HG02973 (cell line): ENCODE measurements around the gene MYBPC3.

ENCODE experiments used
- ATAC-seq: cut with Tn5 transposase; IDR thresholded peaks from one replicate; pipeline ENCODE4 v1.9.1; 2021; ENCODE audit warnings: moderate library complexity; ENCODE audit not compliant: unreplicated experiment

The MYBPC3 gene

GRCh38 chr11:47359162-47359561, 6.7 kb upstream of the MYBPC3 start:
- ATAC-seq: no peak

DNA sequence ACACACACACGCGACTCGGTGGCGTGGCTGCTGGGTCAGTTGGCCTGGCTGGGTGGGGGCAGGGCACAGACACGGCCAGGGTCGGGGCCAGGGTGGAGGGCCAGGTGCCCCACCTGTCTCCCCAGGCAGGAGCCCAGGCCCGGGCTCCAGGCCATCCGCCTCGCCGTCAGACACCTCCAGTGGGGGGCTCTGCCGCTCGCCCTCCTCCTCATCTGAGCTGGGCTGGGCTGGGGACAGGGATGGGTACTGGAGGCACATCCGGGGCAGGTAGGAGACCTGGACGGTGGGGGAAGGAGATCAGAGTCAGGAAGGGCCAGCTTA, 6.2 kb upstream of the MYBPC3 start:
- ATAC-seq: no peak

GRCh38 chr11:47357985-47358730, 5.7 kb upstream of the MYBPC3 start:
- ATAC-seq: no peak

DNA sequence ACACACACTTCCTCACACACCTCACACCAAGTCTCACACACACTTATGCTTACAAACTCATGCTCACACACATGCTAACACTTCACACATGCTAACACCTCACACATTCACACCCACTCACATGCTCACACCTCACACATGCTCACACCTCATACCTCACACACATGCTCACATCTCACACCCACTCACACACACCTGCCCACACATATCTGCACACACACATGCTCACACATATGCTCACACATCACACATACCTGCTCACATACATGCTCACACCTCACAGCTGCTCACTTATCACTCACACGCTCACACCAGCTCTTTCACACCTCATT, 4.5 kb upstream of the MYBPC3 start:
- no peak for ATAC-seq

- ATAC-seq: no peak
Measured at GRCh38 chr11:47356129-47356997, 3.9 kb upstream of the MYBPC3 start.

DNA sequence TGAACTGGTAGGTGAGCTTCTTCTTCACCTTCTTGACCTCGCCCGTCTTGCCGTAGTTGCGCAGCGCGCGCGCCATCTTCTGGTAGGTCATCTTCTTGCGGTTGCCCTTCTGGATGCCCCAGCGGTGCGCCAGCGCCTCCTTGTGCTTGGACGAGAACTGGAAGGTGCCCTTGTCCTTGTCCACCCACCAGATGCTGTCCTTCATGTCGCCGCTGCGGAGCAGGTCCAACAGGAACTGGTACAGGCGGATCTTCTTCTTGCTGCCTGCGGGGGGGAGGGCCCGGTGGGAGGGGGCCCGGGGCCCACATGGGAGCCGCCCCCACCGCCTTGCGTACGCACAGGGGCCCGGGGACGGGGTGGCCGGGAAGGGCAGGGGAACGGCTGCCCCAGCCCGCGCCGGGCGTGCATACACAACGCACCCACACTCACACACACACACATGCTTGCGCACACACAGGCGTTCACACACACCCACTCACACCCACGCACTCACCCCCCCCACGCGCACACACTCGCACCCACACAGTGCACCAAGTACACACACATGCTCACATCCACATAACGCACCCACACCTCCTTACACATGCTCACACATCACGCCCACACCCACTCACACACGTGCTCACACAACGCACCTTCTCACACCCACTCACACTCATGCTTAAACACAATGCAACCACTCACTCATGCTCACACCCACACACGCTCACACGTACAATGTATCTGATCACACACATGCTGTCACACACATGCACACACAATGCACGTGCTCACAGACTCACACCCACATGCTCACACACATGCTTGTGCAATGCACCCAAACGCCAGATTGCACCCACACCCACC, 3.0 kb upstream of the MYBPC3 start:
- ATAC-seq: no peak

- ATAC-seq: no peak
Measured at GRCh38 chr11:47354913-47355282, 2.4 kb upstream of the MYBPC3 start.

GRCh38 chr11:47353978-47354774, 1.7 kb upstream of the MYBPC3 start:
- ATAC-seq: no peak

DNA sequence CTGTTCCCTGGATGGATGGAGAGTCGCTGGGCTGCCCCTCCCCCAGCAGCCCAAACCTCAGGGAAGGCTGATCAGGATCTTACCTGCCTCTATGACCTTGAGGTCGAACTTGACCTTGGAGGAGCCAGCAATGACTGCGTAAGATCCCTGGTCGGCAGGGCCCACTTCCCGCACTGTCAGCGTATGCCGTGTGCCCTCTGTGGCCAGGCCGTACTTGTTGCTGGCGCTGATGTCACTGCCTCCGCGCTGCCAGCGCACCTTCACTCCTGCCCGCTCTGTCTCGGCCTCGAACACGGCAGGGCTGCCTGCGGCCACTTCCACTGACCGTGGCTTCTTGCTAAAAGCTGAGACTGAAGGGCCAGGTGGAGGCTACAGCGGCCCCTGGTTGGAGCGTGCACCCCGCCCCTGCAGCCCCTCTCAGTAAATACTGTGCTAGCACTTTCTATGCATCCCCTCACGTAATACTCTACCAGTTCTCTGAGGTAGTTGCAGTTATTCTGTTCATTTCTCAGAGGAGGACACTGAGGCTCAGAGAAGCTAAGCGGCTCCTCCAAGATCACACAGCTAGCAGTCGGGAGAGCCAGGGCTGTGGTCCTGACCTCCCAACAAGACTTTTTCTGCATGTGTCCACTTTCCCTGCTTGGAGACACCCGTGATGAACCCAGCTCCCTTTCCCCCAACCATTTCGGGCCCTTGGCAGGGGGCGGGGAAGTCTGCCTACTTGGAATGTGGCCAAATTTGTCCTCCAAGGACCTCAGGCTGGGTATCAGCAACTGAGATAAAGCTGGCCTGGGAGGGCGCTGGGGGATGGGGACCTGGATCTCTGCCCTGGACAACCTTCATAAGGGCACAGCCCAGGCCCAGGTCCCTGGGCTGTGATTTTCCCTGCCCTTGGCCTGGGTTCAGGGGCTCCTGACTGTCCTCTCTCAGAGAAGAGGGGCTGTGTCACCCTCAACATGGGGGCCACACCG, 1.1 kb downstream of the MYBPC3 start:
- no peak for ATAC-seq

GRCh38 chr11:47350315-47350714, 2.2 kb downstream of the MYBPC3 start:
- ATAC-seq: no peak

GRCh38 chr11:47349521-47350095, 2.9 kb downstream of the MYBPC3 start:
- ATAC-seq: no peak

DNA sequence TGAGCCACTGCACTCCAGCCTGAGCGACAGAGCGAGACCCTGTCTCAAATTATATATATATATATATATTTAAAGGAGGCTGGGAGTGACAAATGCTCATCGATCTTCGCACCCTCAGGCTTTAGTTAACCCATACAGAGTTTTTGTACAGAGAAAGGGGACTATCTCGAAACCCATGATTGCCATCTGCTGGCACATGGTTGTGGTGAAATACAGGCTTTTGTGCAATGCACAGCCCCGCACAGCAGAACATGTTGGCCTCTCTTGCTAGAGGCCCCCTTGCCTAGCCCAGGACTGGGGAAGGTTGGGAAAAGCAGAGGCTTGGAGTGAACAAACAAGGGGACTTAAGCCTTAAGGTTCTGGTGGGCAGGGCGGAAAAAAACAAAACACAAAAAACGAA, 3.6 kb downstream of the MYBPC3 start:
- ATAC-seq: no peak

GRCh38 chr11:47348131-47348802, 4.2 kb downstream of the MYBPC3 start:
- ATAC-seq: no peak

GRCh38 chr11:47347137-47347536, 5.4 kb downstream of the MYBPC3 start:
- ATAC-seq: no peak

GRCh38 chr11:47345890-47346563, 6.5 kb downstream of the MYBPC3 start:
- ATAC-seq: no peak

DNA sequence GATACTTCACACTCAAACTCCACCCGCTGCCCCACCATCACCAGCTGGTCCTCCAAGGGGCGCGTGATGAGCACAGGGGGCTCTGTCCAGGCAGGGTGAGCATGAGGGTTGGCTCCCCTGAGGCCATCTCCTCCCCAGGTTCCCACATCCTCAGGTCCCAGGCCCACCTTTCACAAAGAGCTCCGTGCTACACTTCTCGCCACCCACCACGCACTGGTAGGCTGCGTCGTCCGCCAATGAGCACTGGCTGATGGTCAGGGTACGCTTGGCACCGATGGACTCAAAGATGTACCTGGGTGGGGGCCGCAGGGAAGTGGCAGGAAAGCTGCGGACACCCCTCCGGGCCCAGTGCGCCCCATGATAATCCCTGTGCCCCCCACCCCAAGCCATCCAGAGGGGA, 9.6 kb downstream of the MYBPC3 start:
- no peak for ATAC-seq

- ATAC-seq: no peak
Measured at GRCh38 chr11:47342036-47342803, 10.3 kb downstream of the MYBPC3 start.
